GM12865 (cell line): ENCODE data around the gene ACAN.
A peak's percentile ranks its signal among the peaks of the same experiment; 100 is the strongest.

Source experiments
- DNase-seq: peaks from one replicate; pipeline ENCODE4 v3.0.0; 2010; ENCODE audit warnings: low read depth
- H3K4me3 ChIP-seq: 2 replicates; pipeline ENCODE4 v1.5.1; 2011; ENCODE audit warnings: mild to moderate bottlenecking, low read depth, low read length, control low read depth
- TF ChIP-seq, protein P1 (sequence below): IDR thresholded peaks from 2 replicates; pipeline ENCODE4 v1.5.1; 2011; ENCODE audit warnings: low read length, control low read depth, low read depth, inconsistent platforms; ENCODE audit not compliant: insufficient read depth; ENCODE audit errors: missing control alignments

Gene ACAN

DNA sequence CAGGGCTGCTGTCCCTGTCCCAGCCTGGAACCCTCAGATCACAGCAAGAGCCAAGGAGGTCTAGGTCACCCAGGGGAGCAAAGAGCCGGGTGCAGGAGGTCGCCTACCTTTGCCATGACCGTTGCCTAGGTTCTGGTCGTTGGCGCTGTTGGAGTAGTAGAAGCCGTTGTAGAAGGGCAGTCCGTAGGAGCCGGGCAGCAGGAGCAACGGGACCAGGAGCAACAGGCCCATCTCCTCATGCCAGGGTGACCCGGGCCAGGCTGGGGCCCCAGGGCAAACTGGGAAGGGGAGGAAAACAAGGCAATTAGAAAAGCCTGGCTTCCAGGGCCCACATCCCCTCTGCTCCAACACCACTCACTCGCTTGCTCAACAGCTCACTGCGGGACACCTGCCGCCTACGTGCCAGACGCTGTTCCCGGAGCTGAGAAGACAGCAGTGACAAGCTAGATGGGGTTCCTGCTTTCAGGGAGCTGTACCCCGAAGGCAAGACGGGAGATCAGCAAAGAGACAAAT is 83.9 kb downstream of the ACAN start:
- TF ChIP-seq, protein P1, sequence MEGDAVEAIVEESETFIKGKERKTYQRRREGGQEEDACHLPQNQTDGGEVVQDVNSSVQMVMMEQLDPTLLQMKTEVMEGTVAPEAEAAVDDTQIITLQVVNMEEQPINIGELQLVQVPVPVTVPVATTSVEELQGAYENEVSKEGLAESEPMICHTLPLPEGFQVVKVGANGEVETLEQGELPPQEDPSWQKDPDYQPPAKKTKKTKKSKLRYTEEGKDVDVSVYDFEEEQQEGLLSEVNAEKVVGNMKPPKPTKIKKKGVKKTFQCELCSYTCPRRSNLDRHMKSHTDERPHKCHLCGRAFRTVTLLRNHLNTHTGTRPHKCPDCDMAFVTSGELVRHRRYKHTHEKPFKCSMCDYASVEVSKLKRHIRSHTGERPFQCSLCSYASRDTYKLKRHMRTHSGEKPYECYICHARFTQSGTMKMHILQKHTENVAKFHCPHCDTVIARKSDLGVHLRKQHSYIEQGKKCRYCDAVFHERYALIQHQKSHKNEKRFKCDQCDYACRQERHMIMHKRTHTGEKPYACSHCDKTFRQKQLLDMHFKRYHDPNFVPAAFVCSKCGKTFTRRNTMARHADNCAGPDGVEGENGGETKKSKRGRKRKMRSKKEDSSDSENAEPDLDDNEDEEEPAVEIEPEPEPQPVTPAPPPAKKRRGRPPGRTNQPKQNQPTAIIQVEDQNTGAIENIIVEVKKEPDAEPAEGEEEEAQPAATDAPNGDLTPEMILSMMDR, result no peak
- H3K4me3 ChIP-seq, result no peak overlapping the region
- no peak for DNase-seq

DNA sequence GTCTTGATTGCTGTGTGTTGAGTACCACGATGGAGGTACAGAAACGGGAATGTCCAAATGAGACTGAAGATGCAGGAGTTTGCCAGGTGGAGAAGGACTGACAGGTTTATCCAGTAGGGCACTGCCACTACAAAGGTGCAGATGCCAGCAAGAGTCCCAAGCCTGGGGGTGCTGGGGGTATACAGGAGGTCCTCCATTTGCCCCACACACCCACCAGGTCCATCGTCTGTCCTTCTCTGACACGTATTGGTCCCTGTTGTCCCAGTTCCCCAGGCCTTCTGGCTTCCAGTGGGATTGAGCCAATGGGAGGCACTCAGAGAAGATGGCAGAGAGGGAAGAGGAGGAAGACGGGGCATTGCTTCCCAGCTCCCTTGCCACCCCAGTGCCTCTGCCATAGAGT is 85.5 kb downstream of the ACAN start:
- TF ChIP-seq, protein P1, result no peak
- no peak for DNase-seq

DNA sequence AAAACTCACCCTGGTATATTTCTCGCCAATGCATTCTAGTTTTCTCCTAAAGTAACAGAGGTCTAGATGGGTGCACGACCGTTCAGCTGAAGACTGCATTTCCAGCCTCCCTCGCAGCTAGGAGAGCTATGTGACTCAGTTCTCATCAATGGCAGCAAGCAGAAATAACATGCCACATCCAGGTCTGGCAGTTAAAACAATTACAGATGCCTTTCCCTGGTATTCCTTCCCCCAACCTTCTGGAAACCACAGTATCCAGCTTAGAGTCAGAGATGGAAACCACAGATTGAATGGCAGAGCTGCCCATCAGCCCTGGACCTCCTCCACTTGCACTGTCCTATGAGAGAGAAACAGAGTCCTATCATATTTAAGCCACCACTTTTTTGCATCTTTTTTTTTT is 87.3 kb downstream of the ACAN start:
- no peak for DNase-seq
- H3K4me3 ChIP-seq, result no peak overlapping the region
- TF ChIP-seq, protein P1, result no peak

More for the DNA sequence above, 85.5 kb downstream of the ACAN start:
- no peak overlapping the region for H3K4me3 ChIP-seq

DNA sequence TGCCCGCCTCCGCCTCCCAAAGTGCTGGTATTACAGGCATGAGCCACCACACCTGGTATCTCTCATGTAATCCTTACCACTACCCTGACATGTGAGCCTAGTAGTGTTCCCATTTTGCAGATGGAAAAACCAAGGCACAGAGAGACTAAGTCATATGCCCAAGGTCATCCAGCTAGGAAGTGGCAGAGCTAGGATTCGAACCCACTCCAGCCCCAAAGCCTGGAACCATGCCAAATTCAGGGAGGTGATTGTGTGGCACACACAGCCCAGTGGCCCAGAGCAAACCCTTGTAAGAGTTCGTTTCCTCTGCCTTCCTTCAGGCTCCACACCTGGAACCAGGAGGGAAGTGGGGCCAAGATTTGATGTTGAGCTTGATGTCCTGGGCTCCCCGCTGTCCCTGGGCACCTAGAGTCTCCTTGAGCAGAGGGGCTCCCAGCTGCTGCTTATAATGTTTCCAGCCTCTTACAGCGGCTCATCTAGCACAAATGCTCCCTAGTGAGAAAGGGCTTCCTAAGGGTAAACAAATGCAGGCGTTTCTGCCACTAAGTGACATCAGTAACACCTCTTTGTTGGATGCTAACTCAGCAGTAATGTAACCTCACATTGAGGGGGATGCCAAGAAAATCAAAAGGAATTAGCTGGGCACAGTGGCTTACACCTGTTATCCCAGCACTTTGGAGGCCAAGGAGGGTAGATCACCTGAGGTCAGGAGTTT is 88.5 kb downstream of the ACAN start:
- no peak for DNase-seq
- no peak overlapping the region for H3K4me3 ChIP-seq
- TF ChIP-seq, protein P1, result no peak

DNA sequence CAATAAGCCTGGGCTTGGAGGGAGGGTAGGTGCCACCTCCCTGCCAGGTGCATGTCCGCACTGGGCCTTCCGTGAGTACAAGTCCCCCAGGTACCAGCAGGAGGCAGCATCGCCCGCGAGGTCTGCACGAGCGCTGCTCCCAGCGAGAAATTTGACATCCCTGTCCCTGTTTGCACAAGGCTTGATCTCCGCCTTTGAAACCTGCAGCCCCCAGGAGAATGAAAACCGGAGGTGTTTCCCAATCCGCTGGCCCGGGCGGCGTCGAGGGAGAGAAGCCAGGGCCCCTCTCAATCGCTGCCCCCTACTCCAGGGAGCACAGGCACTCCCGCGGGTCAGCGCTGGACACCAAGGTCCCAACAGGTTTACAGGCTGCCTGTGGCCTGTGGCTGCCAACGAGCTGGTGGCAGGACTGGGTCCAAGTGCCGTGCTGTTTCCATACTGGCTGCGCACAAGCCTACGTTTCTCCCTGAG is 91.1 kb downstream of the ACAN start:
- DNase-seq, result peak; percentile 76
- TF ChIP-seq, protein P1, result peak; percentile 82
- peak overlapping the region; percentile 62 for H3K4me3 ChIP-seq

DNA sequence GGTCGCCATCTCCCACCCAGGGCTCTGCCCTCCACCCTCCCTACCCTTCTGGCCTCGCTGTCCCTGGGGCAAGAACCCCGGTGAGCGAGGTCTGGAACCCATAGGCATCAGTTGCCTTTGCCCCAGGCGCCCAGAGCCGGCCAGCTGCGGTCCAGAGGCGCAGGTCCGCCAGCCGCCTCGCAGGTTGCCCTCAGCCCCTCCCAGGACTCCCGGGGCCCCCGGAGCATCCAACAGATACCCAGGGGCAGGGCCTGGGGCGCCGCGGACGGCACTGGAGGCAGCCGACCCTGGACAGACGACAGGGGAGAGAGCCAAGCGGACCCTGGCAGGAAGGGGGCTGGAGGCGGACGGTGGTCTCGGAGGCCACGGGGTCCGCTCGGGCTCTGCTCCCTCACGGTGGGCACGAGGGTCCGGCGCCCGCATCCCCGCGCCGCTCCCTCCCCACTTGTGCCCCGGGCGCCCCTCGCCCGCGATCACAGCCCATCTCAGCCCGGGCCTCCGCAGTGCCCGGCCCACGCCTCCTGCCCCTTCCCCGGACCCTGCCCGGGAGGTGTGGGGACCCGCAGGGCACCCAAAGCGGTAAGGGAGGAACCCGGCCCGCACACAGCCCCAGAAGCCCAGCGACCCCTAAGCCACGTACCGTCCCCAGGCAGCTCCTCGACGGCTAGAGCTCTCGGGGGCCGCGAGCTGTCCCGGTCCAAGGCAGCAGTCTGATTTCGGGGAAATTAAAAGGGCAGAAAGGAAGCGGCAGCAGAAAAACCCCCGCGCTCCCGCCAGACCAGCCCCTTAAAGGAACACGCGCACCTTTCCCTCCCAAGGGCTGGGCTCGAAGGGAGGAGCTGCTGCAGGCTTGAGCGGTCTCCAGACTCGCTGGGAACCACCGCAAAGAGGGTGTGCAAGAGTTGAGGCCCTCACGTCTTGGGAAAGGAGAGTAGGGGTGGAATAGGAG is 91.9 kb downstream of the ACAN start, which contains the start of gene HAPLN3:
Gene HAPLN3 (minus strand): TSS at position 726 of the 949 bp plus-strand sequence. CDS start 8,246 bp downstream, outside the sequence.
- TF ChIP-seq, protein P1, result no peak
- peak within 1 kb of the TSS; percentile 62 for H3K4me3 ChIP-seq
- DNase-seq, result peak; percentile 62
